PC-3 (cell line): Measurements from ENCODE around the gene IL17D. TPM values are rescaled to one million over a fixed set of nuclear protein-coding genes. Genes with fewer than 3 reads are reported as not detected.

Experiments used
- ATAC-seq: fragments of 200-7000 bp; cut with Tn5 transposase; 2 replicates; pipeline ENCODE4 v1.9.1; 2020; ENCODE audit warnings: mild to moderate bottlenecking, moderate library complexity
- BruUV-seq: library from RNA; stranded (reverse); fragments of 400-500 nt; replicated peaks from 2 replicates; lab custom pipeline; 2021; lab: Mats Ljungman, UMichigan
- CTCF ChIA-PET: fragments of 300-600 bp; sonication (Branson Sonifier 250); formaldehyde crosslinking; loops from one replicate; lab custom pipeline; 2022; ENCODE audit warnings: antibody characterized with exemption; lab: Charles Lee
- POLR2A ChIA-PET: fragments of 300-600 bp; sonication (Branson Sonifier 250); formaldehyde crosslinking; loops from one replicate; lab custom pipeline; 2022; ENCODE audit warnings: antibody characterized with exemption; ENCODE audit not compliant: unreplicated experiment; lab: Charles Lee
- DNase-seq: peaks from one replicate; pipeline ENCODE4 v3.0.0-alpha.2; 2015
- H2AFZ ChIP-seq: fragments of 300-600 bp; sonication (generic); 2 replicates; pipeline ENCODE4 v1.6.0; 2016; ENCODE audit warnings: antibody characterized with exemption, low read length
- H3F3A ChIP-seq: fragments of 300-600 bp; sonication (generic); one replicate; pipeline ENCODE4 v1.6.0; 2017; ENCODE audit warnings: antibody characterized with exemption, low read length, control low read depth, mild to moderate bottlenecking; ENCODE audit not compliant: unreplicated experiment
- H3K27ac ChIP-seq: fragments of 300-600 bp; sonication (generic); 2 replicates; pipeline ENCODE4 v1.5.1; 2016; ENCODE audit warnings: mild to moderate bottlenecking, low read length
- H3K27me3 ChIP-seq: fragments of 300-600 bp; sonication (generic); 2 replicates; pipeline ENCODE4 v1.6.1; 2016; ENCODE audit warnings: low read length, mixed read lengths
- H3K36me3 ChIP-seq: fragments of 300-600 bp; sonication (generic); 2 replicates; pipeline ENCODE4 v1.6.1; 2016; ENCODE audit warnings: low read depth, mixed run types, low read length, mixed read lengths
- H3K4me1 ChIP-seq: fragments of 300-600 bp; sonication (generic); 2 replicates; pipeline ENCODE4 v1.5.1; 2016; ENCODE audit warnings: low read length; ENCODE audit not compliant: insufficient read depth
- H3K4me2 ChIP-seq: fragments of 300-600 bp; sonication (generic); 2 replicates; pipeline ENCODE4 v1.6.0; 2016; ENCODE audit warnings: low read length
- H3K4me3 ChIP-seq: fragments of 300-600 bp; sonication (generic); 2 replicates; pipeline ENCODE4 v1.5.1; 2016; ENCODE audit warnings: mild to moderate bottlenecking, low read length, mixed read lengths
- H3K79me2 ChIP-seq: fragments of 300-600 bp; sonication (generic); 2 replicates; pipeline ENCODE4 v1.6.1; 2017; ENCODE audit warnings: low read length, mixed read lengths
- H3K9ac ChIP-seq: fragments of 300-600 bp; sonication (generic); 2 replicates; pipeline ENCODE4 v1.6.0; 2016; ENCODE audit warnings: mild to moderate bottlenecking, low read length
- H3K9me2 ChIP-seq: fragments of 300-600 bp; sonication (generic); replicated peaks from 2 replicates; pipeline ENCODE4 v1.6.1; 2016; ENCODE audit warnings: mixed run types, low read length, mixed read lengths
- H3K9me3 ChIP-seq: fragments of 300-600 bp; sonication (generic); 2 replicates; pipeline ENCODE4 v1.6.1; 2016; ENCODE audit warnings: low read length, mixed read lengths
- H4K20me1 ChIP-seq: fragments of 300-600 bp; sonication (generic); 2 replicates; pipeline ENCODE4 v1.6.1; 2016; ENCODE audit warnings: low read length, mixed read lengths
- EZH2 ChIP-seq: fragments of 300-600 bp; sonication (generic); IDR thresholded peaks from one replicate; pipeline ENCODE4 v1.6.1; 2017; ENCODE audit warnings: antibody characterized with exemption, mild to moderate bottlenecking, low read length; ENCODE audit not compliant: unreplicated experiment
- EZH2phosphoT487 ChIP-seq: fragments of 300-600 bp; sonication (generic); IDR thresholded peaks from 2 replicates; pipeline ENCODE4 v1.6.1; 2018; ENCODE audit warnings: mild to moderate bottlenecking, antibody characterized with exemption, low read length, borderline replicate concordance
- intact Hi-C: fragments of 100-400 bp; cut with micrococcal nuclease; formaldehyde crosslinking; loops from 2 replicates; pipeline ENCODE4 v1.9.0; 2023
- total RNA-seq: library from RNA; depleted of rRNA; stranded (reverse); fragments of >200 nt; gene quantifications from 2 replicates; pipeline ENCODE4 v1.2.3, GENCODE V29; 2014
- TF ChIP-seq, protein P1 (sequence below): fragments of 300-600 bp; sonication (generic); conservative IDR thresholded peaks from 2 replicates; pipeline ENCODE4 v1.5.1; 2017; ENCODE audit warnings: antibody characterized with exemption, low read depth, mild to moderate bottlenecking, low read length

The IL17D gene
- total RNA-seq, 1 experiment from 2014 or later: 1.1 TPM

DNA sequence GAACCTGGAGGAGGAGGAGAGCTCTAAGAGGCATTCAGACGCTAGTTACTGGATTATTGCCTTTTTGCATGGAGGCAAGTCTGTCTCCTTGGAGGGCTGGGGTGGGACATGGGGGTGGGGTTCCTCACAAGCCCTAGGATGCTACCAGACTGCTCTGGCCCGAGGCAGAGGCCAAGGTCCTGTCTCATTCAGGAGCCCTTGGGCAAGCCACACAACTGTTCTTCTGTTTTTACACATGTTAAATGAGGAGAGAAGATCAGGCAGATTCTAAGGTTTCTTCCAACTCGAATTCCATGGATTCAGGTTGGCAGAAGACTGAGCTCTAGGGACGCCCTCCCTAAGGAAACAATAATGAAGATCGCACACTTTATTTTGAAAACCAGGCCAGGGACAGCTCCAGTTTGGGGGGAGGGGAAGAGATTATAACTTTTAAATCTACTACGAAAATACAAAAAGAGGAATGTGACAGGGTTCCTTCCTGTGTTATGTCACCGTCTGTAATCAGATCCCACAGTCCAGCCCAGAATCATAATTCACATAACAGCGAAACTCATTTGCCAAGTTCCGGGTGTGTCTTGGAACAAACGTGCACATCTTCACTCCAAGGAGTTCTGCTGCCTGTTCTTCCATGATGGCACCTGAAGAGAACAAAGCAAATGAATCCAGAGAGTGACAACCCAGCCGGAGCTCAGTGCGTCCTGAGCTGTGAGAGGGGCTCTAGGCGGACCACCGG, 25.2 kb downstream of the IL17D start:
- no TSS peak for BruUV-seq
- H3K27me3 ChIP-seq: no peaks in the 10 kb centered on the region
- intact Hi-C loops: no loop called here
- no peak overlapping the region for H3K4me3 ChIP-seq
- H2AFZ ChIP-seq: no peak overlapping the region
- no peaks in the 10 kb centered on the region for H3K4me1 ChIP-seq
- no peaks in the 10 kb centered on the region for H3K9me3 ChIP-seq
- TF ChIP-seq, protein P1, sequence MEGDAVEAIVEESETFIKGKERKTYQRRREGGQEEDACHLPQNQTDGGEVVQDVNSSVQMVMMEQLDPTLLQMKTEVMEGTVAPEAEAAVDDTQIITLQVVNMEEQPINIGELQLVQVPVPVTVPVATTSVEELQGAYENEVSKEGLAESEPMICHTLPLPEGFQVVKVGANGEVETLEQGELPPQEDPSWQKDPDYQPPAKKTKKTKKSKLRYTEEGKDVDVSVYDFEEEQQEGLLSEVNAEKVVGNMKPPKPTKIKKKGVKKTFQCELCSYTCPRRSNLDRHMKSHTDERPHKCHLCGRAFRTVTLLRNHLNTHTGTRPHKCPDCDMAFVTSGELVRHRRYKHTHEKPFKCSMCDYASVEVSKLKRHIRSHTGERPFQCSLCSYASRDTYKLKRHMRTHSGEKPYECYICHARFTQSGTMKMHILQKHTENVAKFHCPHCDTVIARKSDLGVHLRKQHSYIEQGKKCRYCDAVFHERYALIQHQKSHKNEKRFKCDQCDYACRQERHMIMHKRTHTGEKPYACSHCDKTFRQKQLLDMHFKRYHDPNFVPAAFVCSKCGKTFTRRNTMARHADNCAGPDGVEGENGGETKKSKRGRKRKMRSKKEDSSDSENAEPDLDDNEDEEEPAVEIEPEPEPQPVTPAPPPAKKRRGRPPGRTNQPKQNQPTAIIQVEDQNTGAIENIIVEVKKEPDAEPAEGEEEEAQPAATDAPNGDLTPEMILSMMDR: no peak
- no peak for TF ChIP-seq EZH2
- no peak for TF ChIP-seq EZH2phosphoT487
- no peaks in the 10 kb centered on the region for H3K79me2 ChIP-seq
- CTCF ChIA-PET: interaction anchor here (0.7 kb wide), 1 partner anchor 39 kb away, joined by 7 read pairs; no protein-coding TSS in a partner anchor
- H4K20me1 ChIP-seq: no peaks in the 10 kb centered on the region
- H3K36me3 ChIP-seq: no peaks in the 10 kb centered on the region
- DNase-seq (peak; percentile 19), ATAC-seq (no peak)
- H3K9me2 ChIP-seq: no peaks in the 10 kb centered on the region
- H3K9ac ChIP-seq: no peak overlapping the region
- no peaks in the 10 kb centered on the region for H3F3A ChIP-seq
- no peak overlapping the region for H3K27ac ChIP-seq
- POLR2A ChIA-PET: no interaction called here
- H3K4me2 ChIP-seq: no peak overlapping the region

DNA sequence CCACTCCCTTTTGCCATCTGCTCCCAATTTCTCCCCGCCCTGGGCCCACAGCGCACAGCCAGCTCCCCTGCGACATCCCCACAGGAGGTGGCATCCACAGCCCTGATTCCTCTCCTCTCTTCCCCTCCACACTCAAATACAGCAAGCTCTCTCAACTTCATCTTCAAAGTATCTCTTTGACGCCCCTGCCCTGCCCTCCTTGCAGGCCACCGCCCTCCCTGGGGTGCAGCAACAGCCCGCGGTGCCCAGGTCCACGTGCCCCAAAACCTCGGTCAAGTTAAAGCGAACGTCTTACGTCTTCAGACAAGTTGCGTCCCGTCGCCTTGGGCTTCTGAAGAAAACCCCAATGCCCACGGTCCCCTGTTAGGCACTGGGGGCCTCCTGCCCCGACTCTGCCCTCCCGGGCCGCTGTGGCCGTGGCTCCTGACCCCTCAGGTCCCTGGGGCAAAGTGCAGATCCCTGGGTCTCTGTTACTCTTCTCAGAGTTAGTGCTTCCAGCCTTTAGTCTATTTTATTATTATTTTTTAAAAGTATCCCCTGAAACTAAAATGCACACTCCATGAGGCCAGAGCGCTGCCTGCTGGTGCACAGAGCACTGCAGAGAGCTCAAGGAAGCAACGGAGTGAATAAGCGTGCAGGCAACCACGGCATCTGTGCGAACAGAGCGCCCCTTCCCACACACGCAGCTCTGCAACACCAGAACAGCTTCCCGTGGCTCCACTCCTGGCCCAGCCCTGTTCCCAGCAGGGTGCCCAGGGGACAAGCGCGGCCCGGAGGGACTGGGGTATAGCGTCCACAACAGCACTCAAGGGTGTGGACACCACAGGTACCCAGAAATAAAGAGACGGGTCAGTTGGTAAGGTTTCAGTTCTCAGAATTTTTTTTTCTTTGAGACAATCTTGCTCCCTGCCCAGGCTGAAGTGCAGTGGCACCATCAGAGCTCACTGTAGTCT, 26.4 kb downstream of the IL17D start:
- intact Hi-C loops: no loop called here
- Histone ChIP-seq H3F3A (no peaks in the 10 kb centered on the region), H2AFZ (no peak overlapping the region), H4K20me1 (no peaks in the 10 kb centered on the region), H3K79me2 (no peaks in the 10 kb centered on the region), H3K36me3 (no peaks in the 10 kb centered on the region), H3K9me3 (no peaks in the 10 kb centered on the region), H3K9me2 (no peaks in the 10 kb centered on the region), H3K27me3 (no peaks in the 10 kb centered on the region), H3K4me1 (no peaks in the 10 kb centered on the region), H3K4me3 (no peak overlapping the region), H3K4me2 (no peak overlapping the region), H3K9ac (no peak overlapping the region), H3K27ac (no peak overlapping the region)
- POLR2A ChIA-PET: no interaction called here
- ATAC-seq (no peak), DNase-seq (no peak)
- CTCF ChIA-PET: no interaction called here
- no TSS peak for BruUV-seq
- TF ChIP-seq EZH2 (no peak), EZH2phosphoT487 (no peak)
- TF ChIP-seq, protein P1: no peak
